A549 (cell line): Measurements from ENCODE around the gene MACC1. TPM values are rescaled to one million over a fixed set of nuclear protein-coding genes. Genes with fewer than 3 reads are reported as not detected.

Experiments
- ATAC-seq, 2 experiments: fragments of 200-7000 bp in 1 of 2; fragments of >200 bp in 1 of 2; cut with Nextera tagmentation in 1 of 2; cut with Tn5 transposase in 1 of 2; 3 replicates each; pipeline versions ENCODE4 v1.8.0 to v1.9.1; 2018 to 2020; ENCODE audit warnings: mild to moderate bottlenecking in 1 of 2, moderate library complexity in 1 of 2
- CTCF ChIA-PET: fragments of 300-600 bp; sonication (Branson Sonifier 250); formaldehyde crosslinking; extraction: SDS; loops from one replicate; lab custom pipeline; 2021; ENCODE audit warnings: antibody characterized with exemption, inconsistent platforms; lab: Yijun Ruan, JAX
- POLR2A ChIA-PET: fragments of 350-600 bp; formaldehyde crosslinking; extraction: SDS; loops from one replicate; lab custom pipeline; 2021; ENCODE audit warnings: antibody characterized with exemption, inconsistent platforms; lab: Yijun Ruan, JAX
- DNase-seq, 2 experiments: peaks; one replicate each; pipeline versions ENCODE4 v3.0.0 to v3.0.0-alpha.2; 2011 to 2016; ENCODE audit warnings: low read depth in 1 of 2, low spot score in 1 of 2
- FAIRE-seq: peaks from 2 replicates; lab custom pipeline; 2011; peaks lifted over from hg19 to GRCh38; lab: Jason Lieb, UNC
- H3K27ac ChIP-seq, 2 experiments: fragments of >200 bp; sonication (Bioruptor Twin); formaldehyde crosslinking; 3 replicates each; pipeline ENCODE4 v1.5.1; 2016 to 2017
- H3K4me1 ChIP-seq: fragments of >200 bp; sonication (Bioruptor Twin); formaldehyde crosslinking; 3 replicates; pipeline ENCODE4 v1.6.1; 2016
- H3K4me2 ChIP-seq: fragments of >200 bp; sonication (Bioruptor Twin); formaldehyde crosslinking; 3 replicates; pipeline ENCODE4 v1.6.1; 2016
- H3K4me3 ChIP-seq: fragments of >200 bp; sonication (Bioruptor Twin); formaldehyde crosslinking; 3 replicates; pipeline ENCODE4 v1.5.1; 2016
- H3K9me3 ChIP-seq: fragments of >200 bp; sonication (Bioruptor Twin); formaldehyde crosslinking; 3 replicates; pipeline ENCODE4 v1.6.1; 2016
- BHLHE40 ChIP-seq: IDR thresholded peaks from 2 replicates; pipeline ENCODE4 v1.6.1; 2012; ENCODE audit warnings: low read depth, low read length, inconsistent platforms
- CBX2 ChIP-seq: fragments of 200-600 bp; sonication (generic); IDR thresholded peaks from 2 replicates; pipeline ENCODE4 v1.6.1; 2016; ENCODE audit warnings: low read depth, mild to moderate bottlenecking, borderline replicate concordance
- CBX8 ChIP-seq: fragments of 200-600 bp; sonication (generic); IDR thresholded peaks from 2 replicates; pipeline ENCODE4 v1.6.1; 2016
- CEBPB ChIP-seq, 2 experiments: fragments of >200 bp in 1 of 2; sonication (Bioruptor Twin) in 1 of 2; formaldehyde crosslinking in 1 of 2; IDR thresholded peaks; 2 replicates each; pipeline ENCODE4 v1.6.1; 2012 to 2016
- CHD2 ChIP-seq: fragments of 150-350 bp; IDR thresholded peaks from 2 replicates; pipeline ENCODE4 v1.6.1; 2014; ENCODE audit warnings: low read length; ENCODE audit not compliant: partially characterized antibody
- CTCF ChIP-seq: fragments of >200 bp; sonication (Bioruptor Twin); formaldehyde crosslinking; IDR thresholded peaks from 3 replicates; pipeline ENCODE4 v1.5.1; 2016
- EHF ChIP-seq: fragments of 250-450 bp; sonication (Bioruptor Pico); IDR thresholded peaks from 2 replicates; pipeline ENCODE4 v1.5.0; 2020; ENCODE audit warnings: mild to moderate bottlenecking
- ELK1 ChIP-seq: fragments of 150-350 bp; IDR thresholded peaks from 2 replicates; pipeline ENCODE4 v1.6.1; 2014; ENCODE audit warnings: low read depth, mild to moderate bottlenecking, low read length
- EP300 ChIP-seq, 2 experiments: fragments of >200 bp; sonication (Bioruptor Twin); formaldehyde crosslinking; IDR thresholded peaks; 2 replicates in 1 of 2; 3 replicates in 1 of 2; pipeline ENCODE4 v1.6.1; 2016 to 2017
- ESRRA ChIP-seq: fragments of 150-350 bp; IDR thresholded peaks from 2 replicates; pipeline ENCODE4 v1.6.1; 2014; ENCODE audit warnings: mild to moderate bottlenecking, low read length, borderline replicate concordance
- FOSB ChIP-seq: fragments of 250-450 bp; sonication (Bioruptor Pico); IDR thresholded peaks from 2 replicates; pipeline ENCODE4 v1.5.0; 2020; ENCODE audit warnings: mild to moderate bottlenecking, moderate library complexity
- FOSL2 ChIP-seq, 2 experiments: fragments of 450-650 bp in 1 of 2; fragments of >200 bp in 1 of 2; sonication (Bioruptor Twin) in 1 of 2; formaldehyde crosslinking; IDR thresholded peaks; 2 replicates each; pipeline versions ENCODE4 v1.5.0 to v1.6.1; 2016 to 2020; ENCODE audit warnings: mild to moderate bottlenecking in 1 of 2, moderate library complexity in 1 of 2
- FOXS1 ChIP-seq: fragments of 250-450 bp; sonication (Bioruptor Pico); IDR thresholded peaks from 2 replicates; pipeline ENCODE4 v1.5.0; 2020; ENCODE audit warnings: mild to moderate bottlenecking, moderate library complexity
- GATA3 ChIP-seq: IDR thresholded peaks from 2 replicates; pipeline ENCODE4 v1.6.1; 2012; ENCODE audit warnings: borderline replicate concordance
- HDAC2 ChIP-seq: fragments of 200-600 bp; sonication (generic); IDR thresholded peaks from 2 replicates; pipeline ENCODE4 v1.6.1; 2016
- HMGXB4 ChIP-seq: fragments of 250-450 bp; sonication (Bioruptor Pico); IDR thresholded peaks from 2 replicates; pipeline ENCODE4 v1.5.0; 2021; ENCODE audit warnings: mild to moderate bottlenecking, moderate library complexity, borderline replicate concordance
- HOXB13 ChIP-seq: fragments of 250-450 bp; sonication (Bioruptor Pico); IDR thresholded peaks from 2 replicates; pipeline ENCODE4 v1.5.0; 2020; ENCODE audit warnings: low read depth, mild to moderate bottlenecking, moderate library complexity
- JUNB ChIP-seq: fragments of >200 bp; sonication (Bioruptor Twin); formaldehyde crosslinking; IDR thresholded peaks from 2 replicates; pipeline ENCODE4 v1.6.1; 2016
- MAFK ChIP-seq: fragments of 450-650 bp; IDR thresholded peaks from 2 replicates; pipeline ENCODE4 v1.6.1; 2014; ENCODE audit not compliant: partially characterized antibody
- MYC ChIP-seq: IDR thresholded peaks from 2 replicates; pipeline ENCODE4 v1.6.1; 2012; ENCODE audit warnings: mild to moderate bottlenecking, inconsistent platforms, low read length, improper control_type of control experiment, borderline replicate concordance
- PBX3 ChIP-seq: IDR thresholded peaks from 2 replicates; pipeline ENCODE4 v1.6.1; 2012
- PHF8 ChIP-seq: fragments of 200-600 bp; sonication (generic); IDR thresholded peaks from 2 replicates; pipeline ENCODE4 v1.6.1; 2016; ENCODE audit warnings: low read depth, mild to moderate bottlenecking, antibody characterized with exemption, moderate library complexity, borderline replicate concordance
- RARB ChIP-seq: fragments of 250-450 bp; sonication (Bioruptor Pico); IDR thresholded peaks from 2 replicates; pipeline ENCODE4 v1.8.0; 2021; ENCODE audit warnings: mild to moderate bottlenecking, moderate library complexity
- RNF2 ChIP-seq: fragments of 200-600 bp; sonication (generic); IDR thresholded peaks from 2 replicates; pipeline ENCODE4 v1.6.1; 2016; ENCODE audit warnings: low read depth, mild to moderate bottlenecking, antibody characterized with exemption, moderate library complexity, borderline replicate concordance
- SMC3 ChIP-seq: fragments of >200 bp; sonication (Bioruptor Twin); formaldehyde crosslinking; IDR thresholded peaks from 3 replicates; pipeline ENCODE4 v1.6.1; 2018; ENCODE audit warnings: inconsistent platforms
- ZC3H11A ChIP-seq: fragments of 450-650 bp; IDR thresholded peaks from 2 replicates; pipeline ENCODE4 v1.6.1; 2014; ENCODE audit warnings: antibody characterized with exemption, mild to moderate bottlenecking
- ZFP36 ChIP-seq: fragments of 450-650 bp; IDR thresholded peaks from 2 replicates; pipeline ENCODE4 v1.6.1; 2014; ENCODE audit warnings: borderline replicate concordance; ENCODE audit not compliant: partially characterized antibody
- WGBS: methylation state at CpG from one replicate; pipeline ENCODE4 v1.1.6; 2017; ENCODE audit errors: missing lambda C conversion rate; 5-methylcytosine and 5-hydroxymethylcytosine counted together
- polyA plus RNA-seq, 4 experiments: library from polyadenylated mRNA; depleted of rRNA in 3 of 4; stranded (reverse); fragments of >200 nt; fragmentation: RNase III in 1 of 4; extraction: RNeasy Plus Mini Kit Qiagen cat#74134 plus additional on column Dnase treatment in 1 of 4; gene quantifications; 2 replicates in 3 of 4; 3 replicates in 1 of 4; pipeline ENCODE4 v1.2.3, GENCODE V29; 2011 to 2017

MACC1 gene
- polyA plus RNA-seq, 2 of the 4 experiments (the other 2 are of a cell fraction) = 0.01 TPM; not detected in 1

GRCh38 chr7:20224025-20224424 is 6.8 kb upstream of the MACC1 start:
- no peak overlapping the region for H3K4me3 ChIP-seq
- ATAC-seq = no peak
- TF ChIP-seq ZC3H11A (no peak), HOXB13 (CRISPR knock-in tag) (no peak), RARB (CRISPR knock-in tag) (no peak), FOSL2 (IDR thresholded peaks at IDR 0.05) (no peak), FOSL2 (CRISPR knock-in tag; IDR thresholded peaks at IDR 0.05) (no peak)
- no peaks in the 10 kb centered on the region for H3K9me3 ChIP-seq
- ChIA-PET POLR2A (no interaction called here), CTCF (no interaction called here)
- no peak for FAIRE-seq
- no peak overlapping the region for H3K27ac ChIP-seq
- H3K4me2 ChIP-seq = no peak overlapping the region
- no peak for DNase-seq
- peaks cover 5% of the 10 kb centered on the region; the same call in 1 of the 3 replicates for H3K4me1 ChIP-seq

- Histone ChIP-seq H3K27ac (no peak overlapping the region), H3K4me2 (no peak overlapping the region), H3K9me3 (no peaks in the 10 kb centered on the region), H3K4me1 (peaks cover 5% of the 10 kb centered on the region; the same call in 1 of the 3 replicates), H3K4me3 (no peak overlapping the region)
- FAIRE-seq = no peak
- ChIA-PET CTCF (no interaction called here), POLR2A (no interaction called here)
- no peak for DNase-seq
- TF ChIP-seq BHLHE40 (no peak), HDAC2 (no peak), CBX2 (no peak), FOSL2 (IDR thresholded peaks at IDR 0.05) (no peak), FOSL2 (CRISPR knock-in tag; IDR thresholded peaks at IDR 0.05) (no peak), PBX3 (no peak), PHF8 (no peak), CTCF (no peak), CHD2 (no peak), MAFK (no peak), CEBPB (IDR thresholded peaks at IDR 0.05) (no peak), CBX8 (no peak), ESRRA (no peak), HMGXB4 (no peak), SMC3 (no peak), EP300 (IDR thresholded peaks at IDR 0.05) (no peak), ZC3H11A (no peak), ZFP36 (no peak)
- ATAC-seq = no peak
- 75% methylated on average over 5 of the region's 5 CpGs for WGBS
Observed at GRCh38 chr7:20223356-20223755, 6.2 kb upstream of the MACC1 start.

- Histone ChIP-seq H3K27ac (no peak overlapping the region), H3K4me2 (no peak overlapping the region), H3K4me1 (peaks cover 5% of the 10 kb centered on the region; the same call in 1 of the 3 replicates), H3K9me3 (no peaks in the 10 kb centered on the region), H3K4me3 (no peak overlapping the region)
- no peak for TF ChIP-seq CHD2
- TF ChIP-seq MYC = no peak
- TF ChIP-seq FOSL2 (IDR thresholded peaks at IDR 0.05) = no peak
- no peak for TF ChIP-seq FOSL2 (CRISPR knock-in tag; IDR thresholded peaks at IDR 0.05)
- no peak for TF ChIP-seq RNF2
- no peak for TF ChIP-seq FOXS1 (CRISPR knock-in tag)
- no peak for TF ChIP-seq ELK1
- no peak for TF ChIP-seq EHF (CRISPR knock-in tag)
- TF ChIP-seq SMC3 = no peak
- TF ChIP-seq FOSB = no peak
- TF ChIP-seq ZFP36 = no peak
- no peak for TF ChIP-seq GATA3
- no peak for TF ChIP-seq JUNB
- DNase-seq = no peak
- ATAC-seq = no peak
- WGBS = 55% methylated on average over 7 of the region's 7 CpGs
- POLR2A ChIA-PET = no interaction called here
- no peak for FAIRE-seq
- CTCF ChIA-PET = interaction anchor here (0.6 kb wide), 1 partner anchor 1821 kb away, joined by 3 read pairs; no protein-coding TSS in a partner anchor
Observed at GRCh38 chr7:20222219-20222828, 5.1 kb upstream of the MACC1 start.
